Gastrocnemius medialis (tissue), 4 donors: ENCODE results near the gene TRIM63.

Experiments
- CTCF ChIP-seq, 5 experiments: fragments of 450-650 bp in 3 of 5; fragments of 200-600 bp in 2 of 5; sonication (generic) in 2 of 5; IDR thresholded peaks in 4 of 5; conservative IDR thresholded peaks in 1 of 5; 1 replicate in 4 of 5; 2 replicates in 1 of 5; pipeline ENCODE4 v1.5.1; 2016 to 2019; ENCODE audit warnings: antibody characterized with exemption in 5 of 5, mild to moderate bottlenecking in 3 of 5, moderate library complexity in 3 of 5
- POLR2A ChIP-seq, 2 donors: fragments of 450-650 bp; IDR thresholded peaks; one replicate each; pipeline ENCODE4 v1.6.1; 2017; ENCODE audit warnings: antibody characterized with exemption in 2 of 2, mild to moderate bottlenecking in 2 of 2, moderate library complexity in 2 of 2

GRCh38 chr1:26029864-26030481 lies 37.5 kb downstream of the TRIM63 start:
- TF ChIP-seq CTCF (IDR thresholded peaks at IDR 0.05 in 4 of 5, conservative IDR thresholded peaks at IDR 0.05 in 1 of 5) (no peak), POLR2A (IDR thresholded peaks at IDR 0.05) (no peak)
